Measurements from ENCODE around the gene ZFP64.

Gene ZFP64

DNA sequence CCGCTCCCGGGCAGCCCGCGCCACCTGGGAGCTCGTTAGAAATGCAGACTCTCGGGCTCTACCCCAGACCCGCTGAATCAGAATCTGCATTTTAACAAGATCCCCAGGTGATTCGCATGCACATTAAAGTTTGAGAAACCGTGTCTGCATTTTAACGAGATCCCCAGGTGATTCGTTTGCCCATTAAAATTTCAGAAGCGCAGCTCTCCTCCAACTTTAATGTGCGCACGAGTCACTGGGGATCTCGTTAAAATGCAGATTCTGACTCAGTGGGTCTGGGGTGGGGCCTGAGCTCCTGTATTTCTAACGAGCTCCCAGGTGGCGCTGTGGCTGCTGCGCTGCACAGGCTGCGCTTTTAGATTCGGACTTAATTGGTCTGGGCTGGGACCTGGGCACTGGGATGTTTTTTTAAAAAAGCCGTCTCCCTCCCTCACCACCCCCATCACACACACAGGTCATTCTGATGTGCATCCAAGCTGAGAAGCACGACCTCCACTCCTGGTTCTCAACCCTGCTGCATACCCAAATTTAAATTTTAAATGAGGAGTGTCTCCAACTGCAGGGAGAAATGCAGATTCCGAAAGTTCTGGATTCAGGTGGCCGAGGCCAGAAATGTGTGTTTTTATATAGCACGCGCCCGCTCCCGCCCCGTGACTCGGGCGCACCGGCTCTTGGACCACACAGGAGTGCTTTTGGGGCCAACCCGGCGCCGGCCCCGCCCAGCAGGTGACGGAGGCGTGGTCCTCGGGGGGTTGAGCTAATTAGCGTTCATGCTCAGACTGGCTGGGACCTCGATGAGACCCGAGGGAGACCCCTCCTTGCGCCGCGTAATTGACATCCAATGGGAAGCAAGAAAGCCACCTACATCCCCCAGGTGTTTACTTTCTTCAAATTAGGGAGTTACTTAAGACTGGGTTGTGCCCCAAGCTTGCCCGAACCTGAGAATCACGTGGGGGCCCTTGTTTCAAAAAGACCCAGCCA lies 85.8 kb downstream of the ZFP64 start:
- H3K4me3 ChIP-seq (ENCODE audit: low read depth, low read length) = peak overlapping the region; percentile 45

DNA sequence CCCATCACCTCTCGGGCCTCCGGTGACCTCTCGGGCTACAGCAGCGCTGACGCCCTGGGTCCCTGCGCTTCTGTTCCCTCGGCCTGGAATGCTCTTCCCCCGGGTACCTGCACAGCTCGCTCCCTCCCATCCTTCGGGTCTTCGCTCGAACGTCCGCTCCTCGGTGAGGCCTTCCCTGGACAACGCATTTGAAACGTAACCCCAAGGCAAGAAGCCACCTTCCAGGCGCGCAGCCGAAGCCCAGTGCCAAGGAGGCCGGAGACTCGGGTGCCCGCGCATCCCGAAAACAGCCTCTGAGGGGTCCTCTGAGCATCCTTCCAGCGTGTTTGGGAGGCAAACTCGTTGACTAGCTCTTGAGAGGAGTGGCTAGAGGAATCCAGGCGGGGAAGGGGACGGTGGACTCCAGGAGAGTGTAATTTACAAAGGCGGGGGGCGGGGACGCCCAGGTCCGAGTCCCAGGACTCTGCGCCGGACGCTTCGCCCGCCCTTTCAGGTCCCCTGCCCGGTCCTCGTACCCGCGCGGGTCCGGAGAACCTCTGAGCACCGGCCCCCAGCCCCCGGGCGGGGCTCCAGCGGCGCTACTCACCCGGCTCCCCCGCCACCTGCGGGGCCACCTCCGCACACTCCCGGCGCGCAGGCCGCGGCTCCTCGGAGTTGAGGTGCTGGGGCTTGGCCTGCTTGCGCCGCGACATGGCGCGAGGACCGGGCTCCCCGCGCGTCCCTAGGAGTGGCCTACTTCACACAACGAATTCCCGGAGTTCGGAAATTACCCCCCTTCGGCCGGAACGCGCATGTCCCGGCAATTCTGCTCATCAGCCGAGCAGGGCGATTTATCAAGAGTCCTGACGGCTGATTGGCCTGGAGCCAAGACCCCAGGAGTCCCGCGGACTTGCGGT lies 86.8 kb downstream of the ZFP64 start:
- peak overlapping the region; percentile 45 for H3K4me3 ChIP-seq (ENCODE audit: low read depth, low read length)

DNA sequence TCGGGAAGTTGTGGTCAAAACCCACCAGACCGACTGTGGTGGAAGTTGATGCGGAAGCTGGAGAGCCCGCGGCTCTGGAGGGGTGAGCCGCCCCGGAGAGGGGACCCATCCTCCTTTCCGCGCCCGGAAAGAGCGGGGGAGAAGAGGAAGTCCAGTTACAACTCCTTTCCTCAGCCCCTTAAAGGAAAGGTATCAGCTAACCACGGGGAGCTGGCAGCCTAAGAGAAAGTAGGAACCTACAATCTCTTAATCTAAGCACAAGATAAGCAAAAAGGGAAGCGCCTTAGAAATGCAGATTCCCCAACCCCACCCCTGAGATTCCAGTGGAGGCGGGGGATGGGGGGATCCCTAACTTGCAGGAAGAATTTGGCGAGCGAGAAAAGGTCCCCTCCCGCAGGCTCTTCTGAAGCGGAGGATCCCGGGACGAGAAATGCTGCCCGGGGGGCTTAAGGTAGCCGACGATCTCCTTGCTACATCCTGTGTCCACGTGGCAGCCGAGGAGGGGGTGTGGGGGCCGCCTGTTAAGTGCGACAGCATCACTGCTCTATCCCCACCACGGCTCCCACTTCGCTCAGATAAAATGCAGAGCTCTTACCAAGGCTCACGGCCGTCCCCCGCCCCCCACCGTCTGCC lies 87.5 kb downstream of the ZFP64 start:
- peak overlapping the region; percentile 45 for H3K4me3 ChIP-seq (ENCODE audit: low read depth, low read length)

DNA sequence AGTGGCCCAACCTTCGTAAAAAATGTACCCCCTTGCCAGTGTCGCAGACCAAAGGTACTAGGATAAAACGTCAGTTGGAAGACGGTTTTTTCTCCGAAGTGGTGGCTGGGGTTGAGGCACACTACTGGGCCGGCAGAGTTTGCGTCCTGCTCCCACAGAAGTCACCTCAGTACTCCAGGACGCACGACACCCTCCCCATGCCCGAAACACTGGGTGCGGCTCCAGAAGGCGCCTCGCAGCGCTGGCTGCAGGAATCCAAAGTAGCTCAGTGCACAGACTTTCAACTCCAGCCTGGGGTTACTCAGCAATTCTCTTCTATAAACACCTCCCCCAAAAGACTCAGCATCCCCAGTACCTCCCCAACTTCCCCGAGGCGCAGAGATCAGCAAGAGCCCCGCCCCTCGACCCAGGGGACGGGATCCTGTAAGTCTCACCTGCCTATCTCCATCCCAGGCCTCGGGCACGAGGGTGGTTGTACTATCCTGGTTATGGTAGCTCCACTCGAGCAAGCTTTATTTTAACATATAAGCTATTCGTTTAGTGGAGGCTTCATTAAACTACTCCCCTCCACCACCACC lies 88.2 kb downstream of the ZFP64 start:
- peak overlapping the region; percentile 28 for H3K4me3 ChIP-seq (ENCODE audit: low read depth, low read length)

DNA sequence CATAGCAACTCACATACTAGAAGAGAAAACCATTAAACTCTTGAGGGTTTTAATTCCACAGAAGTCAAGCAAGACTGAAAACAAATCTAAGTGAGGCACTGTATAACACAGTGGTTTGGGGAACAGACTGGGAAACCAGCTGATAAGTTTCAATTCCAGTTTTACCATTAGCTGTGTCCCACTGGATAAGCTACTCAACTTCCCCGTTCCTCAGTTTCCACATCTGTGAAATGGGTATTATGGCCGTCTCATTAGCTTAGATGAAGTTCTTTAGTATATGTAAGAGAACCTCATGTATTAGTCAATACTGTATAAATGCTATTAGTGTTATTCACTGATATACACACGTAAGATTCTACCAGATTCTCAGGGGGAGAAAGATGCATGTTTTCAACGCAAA lies 89.0 kb downstream of the ZFP64 start:
- no peak overlapping the region for H3K4me3 ChIP-seq (ENCODE audit: low read depth, low read length)

DNA sequence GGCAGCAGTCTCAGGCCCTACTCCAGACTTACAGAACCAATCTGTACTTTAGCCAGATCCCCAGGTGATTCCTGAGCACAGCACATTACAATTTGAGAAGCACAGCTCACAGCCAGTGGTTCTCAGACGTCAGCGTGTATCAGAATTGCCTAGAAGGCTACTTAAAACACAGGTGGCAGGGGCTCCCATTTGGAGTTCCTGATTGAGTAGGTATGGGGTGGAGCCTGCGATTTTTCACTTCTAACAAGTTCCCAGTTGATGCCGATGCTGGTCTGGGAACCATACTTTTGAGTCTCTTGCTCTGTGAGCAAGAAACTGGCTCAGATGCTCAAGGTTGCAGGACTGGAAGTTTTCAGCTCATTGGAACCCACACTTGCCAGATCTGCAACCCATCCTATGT lies 89.5 kb downstream of the ZFP64 start:
- no peak overlapping the region for H3K4me3 ChIP-seq (ENCODE audit: low read depth, low read length)
